ENCODE measurements around the gene KCNH1. TPM values are rescaled to one million over a fixed set of nuclear protein-coding genes. Genes with fewer than 3 reads are reported as not detected.

The KCNH1 gene
- total and polyA plus RNA-seq, 4 donors = not detected

- Histone ChIP-seq H3K27me3 (ENCODE audit: control insufficient read depth in 4 of 4, insufficient read depth in 4 of 4, low read length in 3 of 4) (no peaks in the 10 kb centered on the region), H3K27ac (ENCODE audit: low read depth in 1 of 2, low read length in 2 of 2) (no peak overlapping the region), H3K4me3 (ENCODE audit: low read depth in 1 of 3, low read length in 3 of 3) (no peak overlapping the region), H3K9ac (ENCODE audit: low read depth in 1 of 2, low read length in 2 of 2) (no peak overlapping the region), H3K4me1 (ENCODE audit: control insufficient read depth in 4 of 4, insufficient read depth in 4 of 4, low read length in 3 of 4) (no peaks in the 10 kb centered on the region), H3K36me3 (ENCODE audit: control insufficient read depth in 4 of 4, insufficient read depth in 3 of 4, low read depth in 1 of 4, low read length in 3 of 4) (no peaks in the 10 kb centered on the region), H3K9me3 (ENCODE audit: control insufficient read depth in 4 of 4, low read length in 3 of 4) (no peaks in the 10 kb centered on the region)
- no peak for DNase-seq (ENCODE audit: low spot score)
- TF ChIP-seq MAX (IDR thresholded peaks at IDR 0.05) (no peak), RXRA (IDR thresholded peaks at IDR 0.05) (no peak), HNF4G (IDR thresholded peaks at IDR 0.05) (no peak), EGR1 (IDR thresholded peaks at IDR 0.05; ENCODE audit: low read depth in 2 of 2) (no peak)
Observed at GRCh38 chr1:210878564-210878963, 255.4 kb downstream of the KCNH1 start.

- Histone ChIP-seq H3K4me3 (ENCODE audit: low read depth in 1 of 3, low read length in 3 of 3) (no peak overlapping the region), H3K27me3 (ENCODE audit: control insufficient read depth in 4 of 4, insufficient read depth in 4 of 4, low read length in 3 of 4) (no peaks in the 10 kb centered on the region), H3K4me1 (ENCODE audit: control insufficient read depth in 4 of 4, insufficient read depth in 4 of 4, low read length in 3 of 4) (no peaks in the 10 kb centered on the region), H3K27ac (ENCODE audit: low read depth in 1 of 2, low read length in 2 of 2) (no peak overlapping the region), H3K36me3 (ENCODE audit: control insufficient read depth in 4 of 4, insufficient read depth in 3 of 4, low read depth in 1 of 4, low read length in 3 of 4) (no peaks in the 10 kb centered on the region), H3K9ac (ENCODE audit: low read depth in 1 of 2, low read length in 2 of 2) (no peak overlapping the region), H3K9me3 (ENCODE audit: control insufficient read depth in 4 of 4, low read length in 3 of 4) (no peaks in the 10 kb centered on the region)
- no peak for DNase-seq (ENCODE audit: low spot score)
- TF ChIP-seq HNF4A (conservative IDR thresholded peaks at IDR 0.05) (no peak), YY1 (IDR thresholded peaks at IDR 0.05) (no peak), TAF1 (conservative IDR thresholded peaks at IDR 0.05) (no peak), SP1 (IDR thresholded peaks at IDR 0.05) (no peak), FOXA1 (IDR thresholded peaks at IDR 0.05) (no peak), GABPA (IDR thresholded peaks at IDR 0.05 in 1 of 2, conservative IDR thresholded peaks at IDR 0.05 in 1 of 2) (no peak), RXRA (IDR thresholded peaks at IDR 0.05) (no peak), ATF3 (IDR thresholded peaks at IDR 0.05) (no peak), REST (IDR thresholded peaks at IDR 0.05) (no peak), CTCF (IDR thresholded peaks at IDR 0.05; ENCODE audit: low read depth, low read length, missing input control) (no peak), JUND (IDR thresholded peaks at IDR 0.05) (no peak)
Observed at GRCh38 chr1:210876275-210876674, 257.7 kb downstream of the KCNH1 start.

- H3K9me3 ChIP-seq (ENCODE audit: control insufficient read depth in 4 of 4, low read length in 3 of 4) = peaks cover 0 to 3% (median 0%) of the 10 kb centered on the region in 4 donors
- no peak for DNase-seq (ENCODE audit: low spot score)
- no peaks in the 10 kb centered on the region for H3K4me1 ChIP-seq (ENCODE audit: control insufficient read depth in 4 of 4, insufficient read depth in 4 of 4, low read length in 3 of 4)
- H3K27ac ChIP-seq (ENCODE audit: low read depth in 1 of 2, low read length in 2 of 2) = no peak overlapping the region
- H3K27me3 ChIP-seq (ENCODE audit: control insufficient read depth in 4 of 4, insufficient read depth in 4 of 4, low read length in 3 of 4) = no peaks in the 10 kb centered on the region
- WGBS = 74% methylated on average over 2 of the region's 2 CpGs
- H3K36me3 ChIP-seq (ENCODE audit: control insufficient read depth in 4 of 4, insufficient read depth in 3 of 4, low read depth in 1 of 4, low read length in 3 of 4) = no peaks in the 10 kb centered on the region
- H3K9ac ChIP-seq (ENCODE audit: low read depth in 1 of 2, low read length in 2 of 2) = no peak overlapping the region
- H3K4me3 ChIP-seq (ENCODE audit: low read depth in 1 of 3, low read length in 3 of 3) = no peak overlapping the region
- TF ChIP-seq RXRA (IDR thresholded peaks at IDR 0.05) (no peak), ATF3 (IDR thresholded peaks at IDR 0.05) (no peak), JUND (IDR thresholded peaks at IDR 0.05) (no peak), TAF1 (conservative IDR thresholded peaks at IDR 0.05) (no peak), RAD21 (IDR thresholded peaks at IDR 0.05) (no peak), FOXA1 (IDR thresholded peaks at IDR 0.05) (no peak), CTCF (IDR thresholded peaks at IDR 0.05; ENCODE audit: low read depth, low read length, missing input control) (no peak), NR2F2 (IDR thresholded peaks at IDR 0.05) (no peak), YY1 (IDR thresholded peaks at IDR 0.05) (no peak), HNF4G (IDR thresholded peaks at IDR 0.05) (no peak), ZBTB33 (IDR thresholded peaks at IDR 0.05) (no peak), HNF4A (conservative IDR thresholded peaks at IDR 0.05) (no peak), GABPA (IDR thresholded peaks at IDR 0.05 in 1 of 2, conservative IDR thresholded peaks at IDR 0.05 in 1 of 2) (no peak), SP1 (IDR thresholded peaks at IDR 0.05) (no peak)
Observed at GRCh38 chr1:210866532-210866931, 267.4 kb downstream of the KCNH1 start.
